Lower leg skin (tissue), 4 donors: ENCODE measurements around the gene KDF1. TPM values are rescaled to one million over a fixed set of nuclear protein-coding genes. Genes with fewer than 3 reads are reported as not detected.

Experiments
- DNase-seq, 2 donors: peaks; one replicate each; pipeline ENCODE4 v3.0.0-alpha.2; 2019; ENCODE audit warnings: low spot score in 2 of 2
- H3K4me3 ChIP-seq: fragments of 200-600 bp; sonication (generic); 2 replicates; pipeline ENCODE4 v1.5.1; 2017; ENCODE audit warnings: mild to moderate bottlenecking, low read depth; ENCODE audit not compliant: poor library complexity, severe bottlenecking
- POLR2A ChIP-seq, 2 donors: fragments of 450-650 bp; IDR thresholded peaks; one replicate each; pipeline ENCODE4 v1.6.1; 2016 to 2017; ENCODE audit warnings: antibody characterized with exemption in 2 of 2, mild to moderate bottlenecking in 1 of 2, moderate library complexity in 1 of 2
- WGBS, 2 donors: methylation state at CpG; one replicate each; pipeline ENCODE4 v1.1.5; 2018; 5-methylcytosine and 5-hydroxymethylcytosine counted together
- intact Hi-C: fragments of 100-400 bp; cut with DNase I; formaldehyde crosslinking; loops from one replicate; pipeline ENCODE4 v1.15.0; 2023; ENCODE audit warnings: low total_unique reads
- total RNA-seq, 4 donors: library from RNA; depleted of rRNA; stranded (reverse); fragments of >200 nt; gene quantifications; one replicate each; pipeline ENCODE4 v1.1.0, GENCODE V29; 2016
- TF ChIP-seq, protein P1 (sequence below), 3 donors: fragments of 450-650 bp; IDR thresholded peaks; one replicate each; pipeline ENCODE4 v1.5.1; 2016; ENCODE audit warnings: antibody characterized with exemption in 3 of 3, mild to moderate bottlenecking in 3 of 3, moderate library complexity in 2 of 3

The KDF1 gene, protein sequence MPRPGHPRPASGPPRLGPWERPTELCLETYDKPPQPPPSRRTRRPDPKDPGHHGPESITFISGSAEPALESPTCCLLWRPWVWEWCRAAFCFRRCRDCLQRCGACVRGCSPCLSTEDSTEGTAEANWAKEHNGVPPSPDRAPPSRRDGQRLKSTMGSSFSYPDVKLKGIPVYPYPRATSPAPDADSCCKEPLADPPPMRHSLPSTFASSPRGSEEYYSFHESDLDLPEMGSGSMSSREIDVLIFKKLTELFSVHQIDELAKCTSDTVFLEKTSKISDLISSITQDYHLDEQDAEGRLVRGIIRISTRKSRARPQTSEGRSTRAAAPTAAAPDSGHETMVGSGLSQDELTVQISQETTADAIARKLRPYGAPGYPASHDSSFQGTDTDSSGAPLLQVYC
- 10 to 100 TPM; 34.0 to 45.8 (median 36.2) TPM for total RNA-seq

DNA sequence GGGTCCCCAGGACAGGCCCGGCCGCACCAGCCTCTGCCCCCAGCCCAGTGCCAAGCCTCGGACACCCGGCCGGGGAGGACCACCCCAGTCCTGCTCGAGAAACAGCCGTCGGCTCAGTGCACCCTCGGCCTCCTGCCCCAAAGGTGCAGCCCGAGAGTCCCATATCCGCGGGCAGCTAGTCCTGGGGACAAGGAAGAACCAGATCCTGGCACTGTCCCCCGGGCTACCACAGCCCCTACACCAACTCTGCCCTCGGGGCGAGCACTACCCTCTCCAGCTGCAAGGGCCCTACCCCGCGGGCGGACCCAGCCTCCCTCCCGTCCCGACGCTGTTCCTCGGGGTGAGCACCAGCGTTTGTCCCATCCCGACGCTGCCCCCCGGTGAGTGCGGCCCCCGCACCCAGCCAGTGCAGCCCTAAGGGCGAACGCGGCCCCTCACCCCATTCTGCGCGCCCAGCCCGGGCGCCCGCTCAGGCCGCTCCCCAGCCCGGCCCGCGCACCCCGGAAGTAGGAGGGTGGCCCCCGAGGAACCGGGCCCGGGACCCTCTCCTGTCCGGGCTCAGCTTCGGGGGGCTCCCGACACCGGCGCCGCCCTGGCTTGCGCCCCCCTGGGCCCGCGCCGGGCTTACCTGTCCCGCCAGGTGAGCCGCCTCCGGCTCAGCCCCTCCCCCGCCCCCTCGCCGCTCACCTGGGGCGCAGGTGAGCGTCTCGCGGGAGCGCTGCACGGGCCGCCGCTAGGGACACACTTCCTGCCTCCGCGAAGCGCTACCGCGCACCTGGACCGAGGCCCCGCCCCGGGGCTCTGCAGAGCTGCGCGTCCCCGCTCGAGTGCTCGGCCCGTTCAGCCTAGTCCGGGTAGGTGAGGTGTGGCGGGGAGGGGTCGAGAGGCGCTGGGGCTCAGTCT, at the start of gene KDF1:
TSS of gene KDF1 (minus strand) at position 747 of the 903 bp plus-strand sequence. CDS start 8,088 bp downstream, outside the sequence.
- no peak for TF ChIP-seq POLR2A (IDR thresholded peaks at IDR 0.05)
- TF ChIP-seq, protein P1, sequence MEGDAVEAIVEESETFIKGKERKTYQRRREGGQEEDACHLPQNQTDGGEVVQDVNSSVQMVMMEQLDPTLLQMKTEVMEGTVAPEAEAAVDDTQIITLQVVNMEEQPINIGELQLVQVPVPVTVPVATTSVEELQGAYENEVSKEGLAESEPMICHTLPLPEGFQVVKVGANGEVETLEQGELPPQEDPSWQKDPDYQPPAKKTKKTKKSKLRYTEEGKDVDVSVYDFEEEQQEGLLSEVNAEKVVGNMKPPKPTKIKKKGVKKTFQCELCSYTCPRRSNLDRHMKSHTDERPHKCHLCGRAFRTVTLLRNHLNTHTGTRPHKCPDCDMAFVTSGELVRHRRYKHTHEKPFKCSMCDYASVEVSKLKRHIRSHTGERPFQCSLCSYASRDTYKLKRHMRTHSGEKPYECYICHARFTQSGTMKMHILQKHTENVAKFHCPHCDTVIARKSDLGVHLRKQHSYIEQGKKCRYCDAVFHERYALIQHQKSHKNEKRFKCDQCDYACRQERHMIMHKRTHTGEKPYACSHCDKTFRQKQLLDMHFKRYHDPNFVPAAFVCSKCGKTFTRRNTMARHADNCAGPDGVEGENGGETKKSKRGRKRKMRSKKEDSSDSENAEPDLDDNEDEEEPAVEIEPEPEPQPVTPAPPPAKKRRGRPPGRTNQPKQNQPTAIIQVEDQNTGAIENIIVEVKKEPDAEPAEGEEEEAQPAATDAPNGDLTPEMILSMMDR (IDR thresholded peaks at IDR 0.05), result no peak
- DNase-seq, result peak; percentile 46 to 89
- H3K4me3 ChIP-seq, result peak within 1 kb of the TSS; percentile 47
- intact Hi-C loops, result loop anchor here (10.0 kb wide), 1 partner anchor 135 kb away; no protein-coding TSS in a partner anchor
- 0 to 1% methylated on average over 45 to 75 of the region's 86 CpGs for WGBS, 2 donors

DNA sequence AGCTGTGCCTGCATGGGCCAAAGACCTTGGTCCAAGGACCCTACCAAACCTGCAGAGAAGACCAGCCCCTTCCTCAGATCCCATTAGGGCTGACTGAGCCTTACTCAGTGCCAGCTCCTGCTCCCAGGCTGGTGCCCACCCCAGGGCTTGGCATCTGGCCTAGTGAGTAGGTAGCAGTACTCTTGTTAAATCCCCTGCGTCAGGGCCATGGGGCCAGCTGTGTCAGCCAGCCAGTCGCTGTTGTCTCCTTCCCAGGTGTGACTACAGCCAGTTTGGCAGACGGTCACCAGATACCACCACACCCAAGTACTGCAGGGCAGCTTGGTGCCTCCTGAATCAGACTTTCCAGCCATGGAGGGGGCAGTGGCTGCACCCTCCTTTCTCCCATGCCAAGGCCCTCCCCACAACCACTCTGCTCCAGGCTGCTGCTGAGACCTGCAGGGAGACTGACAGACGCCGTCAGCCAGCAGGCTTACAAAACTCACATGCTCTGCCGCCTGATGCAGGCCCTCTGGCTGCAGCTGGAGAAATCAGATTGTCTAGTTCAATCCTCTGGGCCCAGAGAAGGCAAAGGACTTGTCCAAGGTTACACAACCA, 49.4 kb upstream of the KDF1 start:
- intact Hi-C loops, result no loop called here
- H3K4me3 ChIP-seq, result no peak overlapping the region
- peak in 1 of 2 donors; percentile 64 for DNase-seq
- TF ChIP-seq, protein P1 (IDR thresholded peaks at IDR 0.05), result no peak
- no peak for TF ChIP-seq POLR2A (IDR thresholded peaks at IDR 0.05)
- WGBS, 2 donors, result 32 to 45% methylated on average over 5 to 6 of the region's 6 CpGs

DNA sequence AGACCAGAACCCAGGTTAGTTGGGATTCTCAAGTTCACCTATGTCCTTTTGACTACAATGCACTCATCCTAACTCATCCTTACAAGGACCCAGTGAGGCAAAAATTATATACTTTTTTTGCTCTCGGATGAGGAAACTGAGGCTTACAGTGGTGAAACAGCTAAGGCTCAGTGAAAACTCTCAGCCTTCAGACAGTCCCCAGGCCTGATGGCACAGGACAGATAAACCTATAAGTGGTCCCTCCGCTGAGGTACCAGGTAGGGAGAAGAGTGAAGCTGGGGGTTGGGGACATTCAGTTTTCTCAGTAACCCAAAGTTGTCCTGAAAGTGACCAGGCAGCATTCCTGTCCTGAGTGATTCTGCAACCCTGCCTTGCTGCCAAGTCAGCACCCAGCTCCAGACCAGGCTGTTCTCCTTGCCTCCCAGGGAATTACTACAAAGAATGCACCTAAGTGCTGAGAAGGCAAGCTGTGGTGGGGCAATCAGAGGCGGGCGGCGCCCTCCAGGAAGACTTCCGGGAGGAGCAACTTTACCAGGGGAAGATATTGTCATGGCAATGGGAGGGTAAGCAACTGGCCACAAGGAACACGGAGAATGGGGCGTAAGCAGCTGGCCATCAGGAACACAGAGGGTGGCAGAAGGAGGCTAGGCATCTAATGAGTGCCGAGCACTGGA, 47.8 kb upstream of the KDF1 start:
- TF ChIP-seq, protein P1 (IDR thresholded peaks at IDR 0.05), result no peak
- no peak for TF ChIP-seq POLR2A (IDR thresholded peaks at IDR 0.05)
- no peak overlapping the region for H3K4me3 ChIP-seq
- no peak for DNase-seq
- WGBS, 2 donors, result 49 to 54% methylated on average over 9 of the region's 9 CpGs
- intact Hi-C loops, result no loop called here

DNA sequence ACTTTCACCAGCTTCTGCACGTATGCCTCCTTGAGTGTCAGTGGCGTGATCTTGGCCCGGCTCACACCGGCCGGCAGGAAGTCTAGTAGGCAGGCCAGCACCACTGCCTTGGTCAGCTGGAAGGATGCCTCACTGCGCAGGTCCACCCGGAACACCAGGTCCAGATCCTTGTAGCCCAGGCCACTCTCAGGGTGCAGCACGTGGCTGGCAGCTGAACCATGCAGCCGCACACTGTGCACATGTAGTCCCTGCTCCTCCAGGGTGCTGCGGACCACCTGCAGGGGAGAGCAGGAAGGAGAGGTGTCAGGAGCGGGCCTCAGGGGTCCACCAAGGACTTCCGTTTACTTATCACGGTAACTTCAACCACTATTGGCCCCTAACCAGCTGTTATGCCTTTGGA, 46.4 kb upstream of the KDF1 start:
- no peak overlapping the region for H3K4me3 ChIP-seq
- WGBS, 2 donors, result 53 to 84% methylated on average over 5 to 12 of the region's 13 CpGs
- no peak for DNase-seq
- TF ChIP-seq POLR2A (IDR thresholded peaks at IDR 0.05), result no peak
- TF ChIP-seq, protein P1 (IDR thresholded peaks at IDR 0.05), result no peak
- intact Hi-C loops, result no loop called here
